Measurements from ENCODE around the gene PYY.

Gene PYY

GRCh38 chr17:43956222-43956621 is 2.5 kb upstream of the PYY start:
- no peak for DNase-seq (ENCODE audit: low read depth)
- no peak overlapping the region for H3K4me3 ChIP-seq (ENCODE audit: control insufficient read depth, low read depth, low read length)
- TF ChIP-seq, protein P1, sequence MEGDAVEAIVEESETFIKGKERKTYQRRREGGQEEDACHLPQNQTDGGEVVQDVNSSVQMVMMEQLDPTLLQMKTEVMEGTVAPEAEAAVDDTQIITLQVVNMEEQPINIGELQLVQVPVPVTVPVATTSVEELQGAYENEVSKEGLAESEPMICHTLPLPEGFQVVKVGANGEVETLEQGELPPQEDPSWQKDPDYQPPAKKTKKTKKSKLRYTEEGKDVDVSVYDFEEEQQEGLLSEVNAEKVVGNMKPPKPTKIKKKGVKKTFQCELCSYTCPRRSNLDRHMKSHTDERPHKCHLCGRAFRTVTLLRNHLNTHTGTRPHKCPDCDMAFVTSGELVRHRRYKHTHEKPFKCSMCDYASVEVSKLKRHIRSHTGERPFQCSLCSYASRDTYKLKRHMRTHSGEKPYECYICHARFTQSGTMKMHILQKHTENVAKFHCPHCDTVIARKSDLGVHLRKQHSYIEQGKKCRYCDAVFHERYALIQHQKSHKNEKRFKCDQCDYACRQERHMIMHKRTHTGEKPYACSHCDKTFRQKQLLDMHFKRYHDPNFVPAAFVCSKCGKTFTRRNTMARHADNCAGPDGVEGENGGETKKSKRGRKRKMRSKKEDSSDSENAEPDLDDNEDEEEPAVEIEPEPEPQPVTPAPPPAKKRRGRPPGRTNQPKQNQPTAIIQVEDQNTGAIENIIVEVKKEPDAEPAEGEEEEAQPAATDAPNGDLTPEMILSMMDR (IDR thresholded peaks at IDR 0.05; ENCODE audit: control insufficient read depth, insufficient read depth, low read depth, low read length, missing control alignments) = no peak

- no peak overlapping the region for H3K4me3 ChIP-seq (ENCODE audit: control insufficient read depth, low read depth, low read length)
- DNase-seq (ENCODE audit: low read depth) = no peak
- TF ChIP-seq, protein P1 (IDR thresholded peaks at IDR 0.05; ENCODE audit: control insufficient read depth, insufficient read depth, low read depth, low read length, missing control alignments) = no peak
Observed at GRCh38 chr17:43952724-43953666, 745 bp downstream of the PYY start.

DNA sequence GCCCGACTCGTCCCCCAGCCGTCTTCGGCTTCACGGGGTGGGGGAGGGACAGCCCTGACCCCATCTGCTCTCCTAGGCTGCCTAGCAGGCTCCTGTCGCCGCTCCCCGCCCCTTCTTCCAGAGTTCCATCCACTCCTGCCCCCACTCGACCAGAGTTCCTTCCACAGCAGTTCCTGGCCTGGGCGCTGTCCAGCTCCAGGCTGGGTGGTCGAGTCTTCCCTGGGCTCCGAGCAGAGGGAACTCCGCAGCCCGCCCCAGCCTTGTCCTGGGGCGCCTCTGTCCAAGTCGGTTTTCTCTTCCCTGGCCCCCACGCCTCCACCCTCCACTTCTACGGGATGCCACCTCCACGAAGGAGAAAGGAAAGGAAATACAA is 1.4 kb downstream of the PYY start:
- DNase-seq (ENCODE audit: low read depth) = no peak
- H3K4me3 ChIP-seq (ENCODE audit: control insufficient read depth, low read depth, low read length) = no peak overlapping the region
- TF ChIP-seq, protein P1 (IDR thresholded peaks at IDR 0.05; ENCODE audit: control insufficient read depth, insufficient read depth, low read depth, low read length, missing control alignments) = no peak

DNA sequence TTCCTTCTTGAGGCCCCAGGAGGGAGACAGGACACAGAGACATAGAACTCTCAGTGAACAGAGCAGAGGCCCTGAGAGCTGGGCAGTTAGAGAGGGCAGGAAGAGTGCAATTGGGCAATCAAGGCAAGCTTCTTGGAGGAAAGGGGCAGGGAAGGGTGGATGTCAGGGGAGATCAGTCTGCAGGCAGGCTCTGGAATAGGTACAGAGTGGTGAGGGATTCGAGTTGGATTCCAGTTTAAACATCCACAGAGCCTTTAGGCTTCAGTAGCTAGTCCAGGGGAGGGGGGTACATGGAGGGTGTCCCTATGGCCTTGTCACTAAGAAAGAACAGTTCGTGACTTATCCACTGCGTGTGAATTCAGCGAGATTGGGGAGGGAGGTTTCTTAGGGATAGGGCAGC is 2.0 kb downstream of the PYY start:
- no peak for DNase-seq (ENCODE audit: low read depth)
- TF ChIP-seq, protein P1 (IDR thresholded peaks at IDR 0.05; ENCODE audit: control insufficient read depth, insufficient read depth, low read depth, low read length, missing control alignments) = no peak
- H3K4me3 ChIP-seq (ENCODE audit: control insufficient read depth, low read depth, low read length) = no peak overlapping the region

DNA sequence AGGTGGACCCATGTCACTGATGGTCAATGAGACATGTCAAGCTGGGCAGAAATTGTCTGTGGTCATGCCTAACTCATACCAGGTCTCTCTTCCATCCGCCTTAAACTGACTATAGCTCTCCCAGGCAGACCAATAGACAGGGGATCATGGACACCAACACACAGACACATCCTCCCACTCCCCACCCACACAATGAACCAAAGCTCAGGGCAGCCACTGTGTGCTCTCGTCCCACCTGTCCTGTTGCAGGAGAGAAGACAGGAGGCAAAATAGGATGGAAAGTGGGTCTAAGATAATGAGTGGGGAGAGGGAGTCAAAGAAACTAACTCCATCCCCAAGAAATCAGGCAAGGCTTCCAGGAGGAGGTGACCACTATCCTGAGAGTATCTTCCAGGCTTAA is 3.2 kb downstream of the PYY start:
- no peak for DNase-seq (ENCODE audit: low read depth)
- TF ChIP-seq, protein P1 (IDR thresholded peaks at IDR 0.05; ENCODE audit: control insufficient read depth, insufficient read depth, low read depth, low read length, missing control alignments) = no peak
- no peak overlapping the region for H3K4me3 ChIP-seq (ENCODE audit: control insufficient read depth, low read depth, low read length)

- no peak overlapping the region for H3K4me3 ChIP-seq (ENCODE audit: control insufficient read depth, low read depth, low read length)
- TF ChIP-seq, protein P1 (IDR thresholded peaks at IDR 0.05; ENCODE audit: control insufficient read depth, insufficient read depth, low read depth, low read length, missing control alignments) = no peak
- no peak for DNase-seq (ENCODE audit: low read depth)
Observed at GRCh38 chr17:43949781-43950180, 4.0 kb downstream of the PYY start.

All from AG09309 (cell line).